Measurements from ENCODE around the gene C15orf40.
"Not testable (repeated sequence)": the region's sequence is repeated elsewhere in the genome, so short reads cannot be mapped to it uniquely, and the experiment has no call there.

The C15orf40 gene

GRCh38 chr15:83011271-83012075, at the start of gene C15orf40:
C15orf40 (minus strand) TSS chr15:83011639; CDS start chr15:83011607, 32 bp downstream.
- DNase-seq = peak; percentile 94

GRCh38 chr15:83057696-83058376, 46.4 kb upstream of the C15orf40 start:
- DNase-seq = no peak

- no peak for DNase-seq
Measured at GRCh38 chr15:83057002-83057401, 45.6 kb upstream of the C15orf40 start.

- DNase-seq = no peak
Measured at GRCh38 chr15:83053151-83053550, 41.7 kb upstream of the C15orf40 start.

GRCh38 chr15:83046558-83047127, 35.2 kb upstream of the C15orf40 start:
- DNase-seq = no peak

GRCh38 chr15:83044156-83044555, 32.7 kb upstream of the C15orf40 start:
- DNase-seq = no peak

- DNase-seq = no peak
Measured at GRCh38 chr15:83039206-83039605, 27.8 kb upstream of the C15orf40 start.

GRCh38 chr15:83036253-83036652, 24.8 kb upstream of the C15orf40 start:
- DNase-seq = peak; percentile 32

- DNase-seq = not testable (repeated sequence)
Measured at GRCh38 chr15:83031234-83031633, 19.8 kb upstream of the C15orf40 start.

GRCh38 chr15:83030021-83030420, 18.6 kb upstream of the C15orf40 start:
- no peak for DNase-seq

- no peak for DNase-seq
Measured at GRCh38 chr15:83018436-83018835, 7.0 kb upstream of the C15orf40 start.

GRCh38 chr15:83016906-83017305, 5.5 kb upstream of the C15orf40 start:
- DNase-seq = no peak

GRCh38 chr15:83015361-83015760, 3.9 kb upstream of the C15orf40 start:
- no peak for DNase-seq

GRCh38 chr15:83014205-83014653, 2.8 kb upstream of the C15orf40 start:
- peak; percentile 37 for DNase-seq

- DNase-seq = no peak
Measured at GRCh38 chr15:83012636-83013035, 1.2 kb upstream of the C15orf40 start.

GRCh38 chr15:83012076-83012426, 612 bp upstream of the C15orf40 start:
- no peak for DNase-seq

GRCh38 chr15:83010709-83011270, 649 bp downstream of the C15orf40 start:
- peak; percentile 88 for DNase-seq

- not testable (repeated sequence) for DNase-seq
Measured at GRCh38 chr15:83000672-83001031, 10.8 kb downstream of the C15orf40 start.

- DNase-seq = peak; percentile 67
Measured at GRCh38 chr15:82999905-83000671, 11.4 kb downstream of the C15orf40 start.

GRCh38 chr15:82999426-82999825, 12.0 kb downstream of the C15orf40 start:
- no peak for DNase-seq

GRCh38 chr15:82995938-82996337, 15.5 kb downstream of the C15orf40 start:
- no peak for DNase-seq

- no peak for DNase-seq
Measured at GRCh38 chr15:82995076-82995475, 16.4 kb downstream of the C15orf40 start.

- no peak for DNase-seq
Measured at GRCh38 chr15:82993144-82993543, 18.3 kb downstream of the C15orf40 start.

Data from activated CD4-positive, alpha-beta T cell treated with anti-CD3 and anti-CD28 coated beads, Interleukin-2, Interleukin-6, amounts not matched to agents 100 ng/mL and 50 ng/mL, durations not matched to agents 16 hours and 8 hours (primary cell).